ENCODE results near the gene ZIC5. TPM values are rescaled to one million over a fixed set of nuclear protein-coding genes. Genes with fewer than 3 reads are reported as not detected.

Gene ZIC5
- total RNA-seq = not detected in 2 replicates

DNA sequence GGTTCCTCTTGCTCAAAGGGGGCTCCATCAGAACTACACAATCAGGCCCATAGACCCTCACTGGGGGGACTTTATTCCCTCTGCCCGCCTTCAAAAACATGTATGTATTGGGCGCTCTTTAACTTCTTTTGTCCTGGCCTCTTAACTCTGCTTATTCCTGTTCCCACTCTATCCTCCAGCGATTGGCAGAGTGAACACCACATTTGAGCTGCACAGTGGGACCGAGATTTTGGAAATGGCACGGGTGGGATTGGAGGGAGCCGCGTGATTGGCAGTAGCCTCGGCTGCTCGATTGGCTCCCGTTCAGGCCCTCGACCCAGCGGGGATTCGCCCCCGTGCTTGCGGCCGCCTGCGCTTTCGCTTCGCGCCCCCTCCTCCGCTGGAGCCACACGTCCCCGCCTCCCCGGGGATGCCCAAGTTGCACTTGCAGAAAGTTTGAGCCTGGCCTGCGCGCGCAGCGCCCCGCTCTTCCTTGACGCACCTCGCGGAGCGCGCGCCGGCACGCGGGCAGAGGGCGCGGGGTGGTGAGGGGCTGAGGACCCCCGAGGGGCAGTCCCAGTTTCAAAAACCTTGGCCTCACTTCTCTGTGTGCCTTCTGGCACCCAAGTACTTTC, at the start of gene ZIC5:
Gene ZIC5 (minus strand): TSS at position 192 of the 614 bp plus-strand sequence. CDS start 164 bp downstream, at position 28.

GRCh38 chr13:99981735-99982035, 10.1 kb upstream of the ZIC5 start, which contains the start of gene ZIC2:
Gene ZIC2 (plus strand): TSS chr13:99981784. CDS start chr13:99982065, 281 bp downstream.

Other genes with a start within 250 kb of the ZIC5 start
- gene ZIC2, start 10.0 kb upstream of the ZIC5 start, total RNA-seq = 0.24 TPM in 1 of 2 replicates, not detected in the other
- 11.0 and 24.0 TPM in 2 replicates for gene PCCA, start 117.3 kb upstream of the ZIC5 start, total RNA-seq